NCI-H2227 (cell line): ENCODE results near the gene ZNF486.
"Not testable (repeated sequence)": the region's sequence is repeated elsewhere in the genome, so short reads cannot be mapped to it uniquely, and the experiment has no call there.

ENCODE experiments used
- DNase-seq: peaks from one replicate; lab custom pipeline; 2025; ENCODE audit not compliant: unreplicated experiment; lab: John Stamatoyannopoulos, UW

The ZNF486 gene

DNA sequence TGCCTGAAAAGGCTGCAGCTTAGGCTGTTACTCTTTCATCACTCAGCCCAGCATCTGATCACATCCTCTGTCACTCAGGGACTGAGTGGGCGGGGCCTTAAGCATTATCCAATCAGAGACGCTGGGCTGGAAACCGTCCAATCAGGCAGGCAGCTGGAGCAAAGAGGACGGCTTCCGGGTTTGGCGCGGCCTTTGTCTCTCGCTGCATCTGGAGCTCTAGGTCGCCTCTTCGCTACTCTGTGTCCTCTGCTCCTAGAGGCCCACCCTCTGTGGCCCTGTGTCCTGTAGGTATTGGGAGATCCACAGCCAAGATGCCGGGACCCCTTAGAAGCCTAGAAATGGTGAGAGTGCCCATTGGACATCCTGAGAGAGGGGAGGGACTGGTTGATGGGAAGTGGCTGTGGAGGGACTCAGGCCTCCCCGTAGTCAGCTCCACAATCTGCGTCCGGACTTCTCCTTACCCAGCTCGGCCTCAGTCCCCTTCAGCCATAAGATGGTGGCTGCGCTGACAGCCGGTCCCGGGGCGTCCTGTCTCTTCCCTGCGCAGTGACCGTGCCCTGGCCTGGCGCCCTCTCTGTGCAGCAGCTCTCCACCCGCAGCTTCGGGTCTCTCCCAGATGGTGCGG, at the start of gene ZNF486:
TSS of gene ZNF486 (plus strand) at position 195 of the 625 bp plus-strand sequence. CDS start at position 312, 117 bp downstream.
- peak; percentile 89 for DNase-seq

DNA sequence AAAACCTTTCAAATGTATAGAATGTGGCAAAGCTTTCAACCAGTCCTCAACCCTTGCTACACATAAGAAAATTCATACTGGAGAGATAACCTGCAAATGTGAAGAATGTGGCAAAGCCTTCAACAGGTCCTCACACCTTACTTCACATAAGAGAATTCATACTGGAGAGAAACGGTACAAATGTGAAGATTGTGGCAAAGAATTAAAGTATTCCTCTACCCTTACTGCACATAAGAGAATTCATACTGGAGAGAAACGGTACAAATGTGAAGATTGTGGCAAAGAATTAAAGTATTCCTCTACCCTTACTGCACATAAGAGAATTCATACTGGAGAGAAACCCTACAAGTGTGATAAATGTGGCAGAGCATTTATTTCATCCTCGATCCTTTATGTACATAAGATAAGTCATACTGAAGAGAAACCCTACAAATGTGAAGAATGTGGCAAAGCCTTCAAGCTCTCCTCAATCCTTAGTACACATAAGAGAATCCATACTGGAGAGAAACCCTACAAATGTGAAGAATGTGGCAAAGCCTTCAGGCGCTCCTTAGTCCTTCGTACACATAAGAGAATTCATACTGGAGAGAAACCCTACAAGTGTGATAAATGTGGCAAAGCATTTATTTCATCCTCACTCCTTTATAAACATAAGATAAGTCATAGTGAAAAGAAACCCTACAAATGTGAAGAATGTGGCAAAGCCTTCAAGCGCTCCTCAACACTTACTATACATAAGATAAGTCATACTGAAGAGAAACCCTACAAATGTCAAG, 48.8 kb upstream of the ZNF486 start:
- DNase-seq: not testable (repeated sequence)

DNA sequence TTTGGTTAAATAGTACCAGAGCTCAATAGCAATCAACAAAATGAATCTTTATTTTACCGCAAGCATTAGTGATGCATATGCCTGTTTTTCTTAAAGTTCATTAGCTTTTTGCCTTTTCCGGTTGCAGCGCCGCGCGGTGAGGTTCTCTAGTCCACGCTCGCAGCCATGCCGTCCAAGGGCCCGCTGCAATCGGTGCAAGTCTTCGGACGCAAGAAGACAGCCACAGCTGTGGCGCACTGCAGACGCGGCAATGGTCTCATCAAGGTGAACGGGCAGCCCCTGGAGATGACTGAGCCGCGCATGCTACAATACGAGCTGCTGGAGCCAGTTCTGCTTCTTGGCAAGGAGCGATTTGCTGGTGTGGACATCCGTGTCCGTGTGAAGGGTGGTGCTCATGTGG, 42.1 kb upstream of the ZNF486 start:
- DNase-seq: no peak

DNA sequence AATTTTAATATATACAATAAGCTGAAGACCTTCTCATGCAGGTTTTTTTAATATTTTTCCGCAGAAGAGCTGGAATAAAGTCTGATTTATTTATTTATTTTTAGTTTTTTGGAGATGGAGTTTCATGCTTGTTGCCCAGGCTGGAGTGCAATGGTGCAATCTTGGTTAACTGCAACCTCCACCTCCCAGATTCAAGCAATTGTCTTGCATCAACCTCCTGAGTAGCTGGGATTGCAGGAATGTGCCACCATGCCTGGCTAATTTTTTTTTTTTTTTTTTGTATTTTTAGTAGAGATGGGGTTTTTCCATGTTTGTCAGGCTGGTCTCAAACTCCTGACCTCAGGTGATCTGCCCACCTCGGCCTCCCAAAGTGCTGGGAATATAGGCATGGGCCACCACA, 34.1 kb upstream of the ZNF486 start:
- DNase-seq: not testable (repeated sequence)

DNA sequence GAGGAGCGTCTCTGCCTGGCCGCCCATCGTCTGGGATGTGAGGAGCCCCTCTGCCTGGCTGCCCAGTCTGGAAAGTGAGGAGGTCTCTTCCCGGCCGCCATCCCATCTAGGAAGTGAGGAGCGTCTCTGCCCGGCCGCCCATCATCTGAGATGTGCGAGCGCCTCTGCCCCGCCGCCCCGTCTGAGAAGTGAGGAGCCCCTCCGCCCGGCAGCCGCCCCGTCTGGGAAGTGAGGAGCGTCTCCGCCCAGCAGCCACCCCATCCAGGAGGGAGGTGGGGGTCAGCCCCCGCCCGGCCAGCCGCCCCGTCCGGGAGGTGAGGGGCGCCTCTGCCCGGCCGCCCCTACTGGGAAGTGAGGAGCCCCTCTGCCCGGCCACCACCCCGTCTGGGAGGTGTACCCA, 29.3 kb upstream of the ZNF486 start:
- not testable (repeated sequence) for DNase-seq

DNA sequence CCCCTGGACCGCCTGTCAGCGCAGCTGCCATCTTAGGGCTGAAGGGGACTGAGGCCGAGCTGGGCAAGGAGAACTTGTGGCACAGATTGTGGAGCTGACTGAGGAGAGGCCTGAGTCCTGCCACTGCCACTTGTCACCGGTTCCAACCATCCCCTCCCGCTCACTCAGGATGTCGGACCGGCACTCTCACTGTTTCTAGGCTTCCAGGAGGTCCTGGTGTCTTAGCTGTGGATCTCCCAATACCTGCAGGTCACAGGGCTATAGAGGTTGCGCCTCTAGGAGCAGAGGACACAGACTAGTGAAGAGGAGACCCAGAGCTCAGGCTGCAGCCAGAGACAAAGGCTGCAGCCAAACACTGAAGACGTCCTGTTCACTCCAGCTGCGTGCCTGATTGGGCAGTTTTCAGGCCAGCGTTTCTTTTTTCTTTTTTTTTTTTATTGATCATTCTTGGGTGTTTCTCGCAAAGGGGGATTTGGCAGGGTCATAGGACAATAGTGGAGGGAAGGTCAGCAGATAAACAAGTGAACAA, 15.3 kb upstream of the ZNF486 start:
- no peak for DNase-seq

DNA sequence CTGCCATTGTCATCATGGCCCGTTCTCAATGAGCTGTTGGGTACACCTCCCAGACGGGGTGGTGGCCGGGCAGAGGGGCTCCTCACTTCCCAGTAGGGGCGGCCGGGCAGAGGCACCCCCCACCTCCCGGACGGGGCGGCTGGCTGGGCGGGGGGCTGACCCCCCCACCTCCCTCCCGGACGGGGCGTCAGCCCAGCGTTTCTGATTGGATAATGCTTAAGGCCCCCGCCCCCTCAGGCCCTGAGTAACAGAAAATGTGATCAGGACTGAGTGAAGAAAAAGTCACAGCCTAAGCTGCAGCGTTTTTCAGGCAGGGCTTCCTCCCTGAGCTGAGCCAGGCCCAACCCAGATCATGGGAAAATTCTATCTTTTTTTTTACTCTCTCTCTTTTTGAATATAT, 14.5 kb upstream of the ZNF486 start:
- DNase-seq: not testable (repeated sequence)

DNA sequence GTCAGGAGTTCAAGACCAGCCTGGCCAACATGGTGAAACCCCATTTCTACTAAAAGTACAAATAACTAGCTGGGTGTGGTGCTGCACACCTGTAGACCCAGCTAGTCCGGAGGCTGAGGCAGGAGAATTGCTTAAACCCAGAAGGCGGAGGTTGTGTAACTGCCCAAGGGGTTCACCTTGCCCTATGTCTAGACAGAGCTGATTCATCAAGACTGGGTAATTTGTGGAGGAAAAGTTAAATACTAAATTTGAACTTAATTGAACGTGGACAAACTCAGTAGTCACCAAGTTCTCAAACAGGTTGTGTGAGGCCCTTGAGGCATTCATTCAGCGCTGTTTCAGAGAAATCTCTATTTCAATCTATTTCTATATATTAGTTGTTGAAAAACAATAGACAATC, 13.7 kb upstream of the ZNF486 start:
- no peak for DNase-seq

DNA sequence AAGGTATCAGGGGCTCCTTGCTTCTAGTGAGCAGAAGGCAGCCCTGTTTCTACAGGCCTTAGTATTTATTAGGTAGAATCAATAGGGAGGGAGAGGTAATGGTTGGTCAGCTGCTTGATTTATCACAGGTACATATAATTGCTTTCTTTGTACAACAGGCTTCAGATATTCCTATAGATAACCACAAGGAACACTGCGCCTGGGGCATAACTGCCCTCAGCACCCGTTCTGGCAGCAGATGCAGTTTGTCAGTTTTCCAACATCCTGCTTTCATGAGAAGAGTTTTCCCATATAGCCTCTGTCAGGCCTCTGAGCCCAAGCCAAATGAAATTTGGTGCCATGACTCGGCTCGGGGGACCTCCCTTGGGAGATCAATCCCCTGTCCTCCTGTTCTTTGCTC, 12.4 kb upstream of the ZNF486 start:
- no peak for DNase-seq

DNA sequence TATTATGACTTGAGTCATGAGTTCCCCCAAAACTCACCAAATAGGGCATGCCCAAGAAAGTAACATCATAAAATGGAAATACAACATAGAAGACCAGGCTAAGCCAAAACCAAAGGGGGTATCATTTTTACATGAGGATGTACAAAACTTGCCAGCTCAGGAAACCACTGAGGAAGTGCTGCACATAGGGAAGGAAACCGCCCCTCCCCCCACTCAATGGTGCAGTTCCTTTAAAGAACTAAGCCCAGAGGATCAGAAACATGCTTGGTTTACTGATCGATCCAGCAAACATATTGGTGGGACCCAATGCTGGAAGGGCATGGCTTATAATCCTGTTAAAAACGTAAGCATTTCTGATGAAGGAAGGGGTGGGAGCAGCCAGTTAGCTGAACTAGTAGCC, 4.2 kb upstream of the ZNF486 start:
- DNase-seq: no peak

DNA sequence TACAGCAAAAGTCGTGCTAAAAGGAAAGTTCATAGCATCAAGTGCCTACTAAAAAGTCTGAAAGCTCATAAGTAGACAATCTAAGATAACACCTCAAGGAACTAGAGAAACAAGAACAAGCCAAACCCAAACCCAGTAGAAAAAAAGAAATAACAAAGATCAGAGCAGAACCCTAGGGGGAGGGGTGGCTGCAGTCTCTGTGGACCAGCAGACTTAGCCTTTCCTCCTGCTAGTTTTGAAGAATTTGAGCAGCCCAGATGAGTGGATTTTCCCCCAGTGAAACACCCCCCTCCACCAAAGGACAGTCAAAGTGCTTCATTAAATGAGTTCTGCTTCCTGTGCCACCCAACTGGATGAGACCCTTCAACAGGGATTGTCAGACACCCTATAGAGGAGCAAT, 2.6 kb upstream of the ZNF486 start:
- no peak for DNase-seq

DNA sequence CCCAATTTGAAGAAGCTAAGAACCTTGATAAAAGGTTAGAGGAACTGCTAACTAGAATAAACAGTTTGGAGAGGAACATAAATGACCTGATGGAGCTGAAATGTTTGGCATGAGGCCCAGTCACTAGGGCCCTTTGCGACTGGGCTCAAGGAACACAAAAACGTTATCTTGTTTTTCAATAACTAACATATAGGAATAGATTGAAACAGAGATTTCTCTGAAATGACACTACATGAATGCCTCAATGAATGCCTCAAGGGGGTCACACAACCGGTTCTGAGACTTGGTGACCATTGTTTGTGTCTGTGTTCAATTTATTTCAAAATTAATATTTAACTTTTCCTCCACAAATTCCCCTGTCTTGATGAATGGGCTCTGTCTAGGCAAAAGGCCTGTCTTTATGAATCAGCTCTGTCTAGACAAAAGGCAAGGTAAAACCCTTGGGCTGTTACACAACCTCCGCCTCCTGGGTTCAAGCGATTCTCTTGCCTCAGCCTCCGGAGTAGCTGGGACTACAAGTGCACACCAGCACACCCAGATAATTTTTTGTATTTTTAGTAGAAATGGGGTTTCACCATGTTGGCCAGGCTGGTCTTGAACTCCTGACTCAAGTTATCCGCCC, 932 bp upstream of the ZNF486 start:
- DNase-seq: no peak

DNA sequence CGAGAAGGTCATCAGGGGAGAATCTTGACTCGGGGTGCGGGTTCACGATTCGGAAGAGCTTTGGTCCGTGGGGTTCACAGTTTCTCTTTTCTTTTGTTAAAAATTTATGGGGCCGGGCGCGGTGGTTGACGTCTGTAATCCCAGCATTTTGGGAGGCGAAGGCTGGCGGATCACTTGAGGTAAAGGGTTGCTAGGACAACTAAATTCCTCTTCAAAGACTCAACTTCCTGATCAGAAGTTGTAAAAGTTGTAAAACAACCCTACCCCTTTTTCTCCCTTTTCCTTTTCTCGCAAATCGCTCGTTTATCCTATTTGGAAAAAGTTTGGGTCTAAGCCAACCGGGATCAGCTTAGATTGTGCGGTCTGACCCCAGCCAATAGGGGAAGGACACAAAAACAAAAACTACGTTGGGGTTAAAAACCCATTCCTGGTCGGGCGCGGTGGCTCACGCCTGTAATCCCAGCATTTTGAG, 673 bp downstream of the ZNF486 start:
- no peak for DNase-seq

DNA sequence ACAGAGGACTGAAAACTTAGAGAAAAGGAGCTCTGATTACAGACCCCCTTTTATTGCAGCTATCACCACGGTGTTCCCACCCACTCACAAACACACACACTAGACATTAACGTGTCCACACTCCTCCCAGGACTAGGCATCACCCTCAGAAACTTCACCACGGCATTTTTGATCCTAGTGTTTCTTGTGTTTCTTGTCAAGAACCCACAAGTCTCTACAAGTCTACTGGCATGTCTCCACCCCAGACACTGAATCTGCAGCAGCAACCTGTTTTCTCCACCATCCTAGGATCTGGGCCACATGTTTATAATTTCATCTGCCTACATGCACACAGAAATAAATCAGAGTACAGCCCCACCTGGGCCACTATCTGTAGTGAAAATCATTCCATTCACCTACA, 4.3 kb downstream of the ZNF486 start:
- DNase-seq: no peak

DNA sequence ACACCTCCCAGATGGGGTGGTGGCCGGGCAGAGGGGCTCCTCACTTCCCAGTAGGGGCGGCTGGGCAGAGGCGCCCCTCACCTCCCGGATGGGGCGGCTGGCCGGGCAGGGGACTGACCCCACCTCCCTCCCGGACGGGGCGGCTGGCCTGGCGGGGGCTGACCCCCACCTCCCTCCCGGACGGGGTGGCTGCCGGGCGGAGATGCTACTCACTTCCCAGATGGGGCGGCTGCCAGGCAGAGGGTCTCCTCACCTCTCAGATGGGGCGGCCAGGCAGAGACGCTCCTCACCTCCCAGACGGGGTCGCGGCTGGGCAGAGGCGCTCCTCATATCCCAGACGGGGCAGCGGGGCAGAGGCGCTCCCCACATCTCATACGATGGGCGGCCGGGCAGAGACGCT, 8.8 kb downstream of the ZNF486 start:
- DNase-seq: not testable (repeated sequence)

DNA sequence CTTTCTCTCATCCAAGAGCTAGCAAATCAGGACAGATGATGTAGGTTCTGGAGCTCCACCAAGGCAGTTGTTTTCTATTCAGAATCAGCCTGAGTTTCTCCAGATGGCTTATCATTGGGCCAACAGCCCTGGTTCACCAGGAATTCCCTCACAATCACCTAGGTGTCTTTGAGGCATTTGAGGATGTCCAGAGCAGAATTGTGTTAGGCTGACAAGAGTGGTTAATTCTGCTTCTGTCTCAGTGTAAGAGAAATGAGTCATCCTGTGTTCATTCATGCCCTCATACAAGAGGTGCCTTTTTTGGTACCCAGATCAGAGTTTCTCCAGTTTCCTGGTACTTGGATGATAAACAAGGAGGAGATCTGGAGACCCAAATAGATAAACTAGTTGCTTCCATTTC, 12.9 kb downstream of the ZNF486 start:
- DNase-seq: not testable (repeated sequence)

DNA sequence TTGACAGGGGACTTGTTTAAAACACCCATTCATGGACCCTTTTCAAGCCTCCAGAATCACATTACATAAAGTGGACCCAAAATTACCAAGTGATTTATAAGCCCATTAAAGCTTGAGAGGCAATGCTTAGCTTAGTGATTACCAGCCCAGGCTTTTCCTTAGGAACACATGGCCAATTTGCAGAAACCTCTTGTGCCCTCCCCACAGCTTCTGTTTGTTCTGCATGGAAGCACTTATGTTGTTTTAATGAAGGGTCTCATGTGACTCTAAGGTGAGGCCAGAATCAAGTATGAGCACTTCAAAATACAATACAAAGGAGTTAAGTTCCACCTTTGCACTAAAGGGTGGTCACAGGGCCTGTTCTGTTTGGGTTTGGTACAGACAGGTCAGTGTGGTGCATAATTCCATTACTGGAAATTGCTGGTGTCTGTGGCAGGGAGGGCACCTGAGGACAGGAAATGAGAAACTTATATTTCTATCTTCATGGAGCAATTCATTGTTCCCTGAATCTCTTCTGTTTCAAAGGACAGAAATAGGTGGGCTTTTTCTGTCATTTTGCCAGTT, 15.3 kb downstream of the ZNF486 start:
- peak; percentile 25 for DNase-seq

DNA sequence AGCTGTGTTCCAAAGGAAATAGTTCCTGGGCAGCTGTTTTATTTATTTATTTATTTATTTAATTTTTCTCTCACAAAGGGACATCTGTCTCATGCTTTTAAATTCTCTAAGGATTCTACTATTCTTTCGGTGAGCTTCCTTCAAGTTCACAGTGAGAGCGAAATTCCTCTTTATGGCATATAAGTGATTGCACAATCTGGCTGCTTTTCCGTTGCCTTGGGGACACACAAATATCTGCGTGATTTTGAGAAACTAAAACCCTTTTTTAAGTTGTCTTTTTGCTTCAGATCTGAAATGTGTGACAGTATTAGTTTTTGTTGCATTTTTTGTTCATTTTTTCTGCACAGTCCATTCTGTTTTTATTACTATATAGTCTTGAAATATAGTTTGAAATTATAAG, 19.2 kb downstream of the ZNF486 start:
- no peak for DNase-seq

DNA sequence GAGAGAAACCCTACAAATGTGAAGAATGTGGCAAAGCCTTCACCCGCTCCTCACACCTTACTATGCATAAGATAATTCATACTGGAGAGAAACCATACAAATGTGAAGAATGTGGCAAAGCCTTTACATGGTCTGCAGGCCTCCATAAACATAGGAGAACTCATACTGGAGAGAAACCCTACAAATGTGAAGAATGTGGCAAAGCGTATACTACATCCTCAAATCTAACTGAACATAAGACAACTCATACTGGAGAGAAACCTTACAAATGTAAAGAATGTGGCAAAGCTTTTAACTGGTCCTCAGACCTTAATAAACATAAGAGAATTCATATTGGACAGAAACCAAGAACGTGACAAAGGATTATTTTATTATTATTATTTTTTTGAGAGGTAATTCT, 30.7 kb downstream of the ZNF486 start:
- DNase-seq: no peak

DNA sequence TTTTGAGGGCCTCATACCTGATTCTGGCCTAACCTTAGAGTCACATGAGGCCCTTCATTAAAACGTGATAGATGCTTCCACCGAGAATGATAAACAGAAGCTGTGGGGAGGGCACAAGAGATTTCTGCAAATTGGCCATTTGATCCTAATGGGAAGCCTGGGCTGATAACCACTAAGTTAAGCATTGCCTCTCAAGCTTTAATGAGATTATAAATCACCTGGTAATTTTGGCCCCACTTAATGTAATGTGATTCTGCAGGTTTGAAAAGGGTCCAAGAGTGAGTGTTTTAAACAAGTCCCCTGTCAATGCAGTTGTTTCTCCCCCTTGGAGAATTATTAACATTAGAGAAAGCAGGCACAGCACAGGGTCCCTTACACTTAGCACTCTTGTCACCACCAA, 42.0 kb downstream of the ZNF486 start:
- no peak for DNase-seq

DNA sequence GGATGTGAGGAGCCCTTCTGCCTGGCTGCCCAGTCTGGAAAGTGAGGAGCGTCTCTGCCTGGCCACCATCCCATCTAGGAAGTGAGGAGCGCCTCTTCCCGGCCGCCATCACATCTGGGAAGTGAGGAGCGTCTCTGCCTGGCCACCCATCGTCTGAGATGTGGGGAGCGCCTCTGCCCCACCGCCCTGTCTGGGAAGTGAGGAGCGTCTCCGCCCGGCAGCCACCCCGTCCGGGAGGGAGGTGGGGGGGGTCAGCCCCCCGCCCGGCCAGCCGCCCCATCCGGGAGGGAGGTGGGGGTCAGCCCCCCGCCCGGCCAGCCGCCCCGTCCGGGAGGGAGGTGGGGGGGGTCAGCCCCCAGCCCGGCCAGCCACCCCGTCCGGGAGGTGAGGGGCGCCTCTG, 47.4 kb downstream of the ZNF486 start:
- DNase-seq: not testable (repeated sequence)

DNA sequence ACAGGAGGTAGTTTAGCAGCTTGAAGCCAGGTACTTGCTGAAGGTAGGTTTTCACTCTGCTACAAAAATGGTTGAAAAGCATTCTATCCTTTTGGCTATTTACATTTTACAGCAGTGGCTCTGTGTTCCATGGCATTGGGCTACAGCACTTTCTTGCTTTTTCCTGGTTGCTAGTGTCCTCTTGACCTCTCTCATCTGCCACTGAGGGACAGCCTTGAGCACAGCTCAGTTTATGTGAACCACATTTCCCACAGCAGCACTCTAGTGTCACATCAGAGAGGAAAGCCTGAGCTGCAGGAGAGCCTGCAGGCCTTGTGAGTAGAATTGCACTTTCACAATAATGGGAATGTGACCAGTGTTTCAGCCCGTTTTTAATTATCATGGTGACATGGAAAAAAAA, 54.6 kb downstream of the ZNF486 start:
- DNase-seq: not testable (repeated sequence)
